Loucy (cell line): ENCODE results near the gene APBB2.

ENCODE experiments used
- H2AFZ ChIP-seq: fragments of 200-600 bp; sonication (generic); 2 replicates; pipeline ENCODE4 v1.6.0; 2016; ENCODE audit warnings: antibody characterized with exemption, mild to moderate bottlenecking, low read length, moderate library complexity
- H3F3A ChIP-seq: fragments of 200-600 bp; 2 replicates; pipeline ENCODE4 v1.6.0; 2016; ENCODE audit warnings: antibody characterized with exemption, low read depth, mild to moderate bottlenecking
- H3K27me3 ChIP-seq: fragments of 200-600 bp; sonication (generic); 2 replicates; pipeline ENCODE4 v1.6.1; 2014; ENCODE audit warnings: low read length, mild to moderate bottlenecking; ENCODE audit not compliant: insufficient read depth, poor library complexity, severe bottlenecking
- H3K36me3 ChIP-seq: fragments of 200-600 bp; sonication (generic); 2 replicates; pipeline ENCODE4 v1.6.1; 2016; ENCODE audit warnings: low read length; ENCODE audit not compliant: insufficient read depth
- H3K4me1 ChIP-seq: fragments of 200-600 bp; sonication (generic); 2 replicates; pipeline ENCODE4 v1.5.1; 2014; ENCODE audit warnings: low read length, mild to moderate bottlenecking; ENCODE audit not compliant: insufficient read depth, poor library complexity, severe bottlenecking
- H3K4me2 ChIP-seq: fragments of 200-600 bp; sonication (generic); 2 replicates; pipeline ENCODE4 v1.6.0; 2014; ENCODE audit warnings: antibody characterized with exemption, low read length, low read depth, mild to moderate bottlenecking; ENCODE audit not compliant: poor library complexity, severe bottlenecking
- H3K4me3 ChIP-seq: fragments of 200-600 bp; sonication (generic); 2 replicates; pipeline ENCODE4 v1.5.1; 2014; ENCODE audit warnings: low read length, mild to moderate bottlenecking, mixed read lengths; ENCODE audit not compliant: poor library complexity, severe bottlenecking
- H3K79me2 ChIP-seq: fragments of 200-600 bp; sonication (generic); 2 replicates; pipeline ENCODE4 v1.6.1; 2014; ENCODE audit warnings: low read length; ENCODE audit not compliant: insufficient read depth
- H3K9ac ChIP-seq: fragments of 200-600 bp; sonication (generic); 2 replicates; pipeline ENCODE4 v1.6.0; 2014; ENCODE audit warnings: mild to moderate bottlenecking, low read depth, low read length, moderate library complexity; ENCODE audit not compliant: poor library complexity, severe bottlenecking
- H3K9me2 ChIP-seq: fragments of 200-600 bp; sonication (generic); replicated peaks from 2 replicates; pipeline ENCODE4 v1.6.1; 2016; ENCODE audit warnings: low read depth, low read length, mixed read lengths
- H3K9me3 ChIP-seq: fragments of 200-600 bp; sonication (generic); 2 replicates; pipeline ENCODE4 v1.6.1; 2014; ENCODE audit warnings: mild to moderate bottlenecking, antibody characterized with exemption, low read length, low read depth; ENCODE audit not compliant: insufficient read depth
- H4K20me1 ChIP-seq: fragments of 200-600 bp; sonication (generic); 2 replicates; pipeline ENCODE4 v1.6.0; 2014; ENCODE audit warnings: antibody characterized with exemption, low read length, mild to moderate bottlenecking; ENCODE audit not compliant: insufficient read depth, poor library complexity, severe bottlenecking
- CTCF ChIP-seq: fragments of 200-600 bp; sonication (generic); conservative IDR thresholded peaks from 2 replicates; pipeline ENCODE4 v1.5.1; 2014; ENCODE audit warnings: mild to moderate bottlenecking, antibody characterized with exemption, low read length
- EZH2phosphoT487 ChIP-seq: fragments of 200-600 bp; IDR thresholded peaks from 2 replicates; pipeline ENCODE4 v1.6.1; 2018; ENCODE audit warnings: antibody characterized with exemption, mild to moderate bottlenecking, moderate library complexity, borderline replicate concordance

Gene APBB2

GRCh38 chr4:41205854-41206460, 8.4 kb downstream of the APBB2 start:
- Histone ChIP-seq H3K9me3 (no peaks in the 10 kb centered on the region), H2AFZ (no peak overlapping the region), H3K27me3 (no peaks in the 10 kb centered on the region), H3K4me1 (no peaks in the 10 kb centered on the region), H3K4me3 (no peak overlapping the region), H3K36me3 (no peaks in the 10 kb centered on the region), H4K20me1 (no peaks in the 10 kb centered on the region), H3F3A (no peaks in the 10 kb centered on the region), H3K79me2 (no peaks in the 10 kb centered on the region), H3K9me2 (no peaks in the 10 kb centered on the region), H3K4me2 (no peak overlapping the region), H3K9ac (no peak overlapping the region)
- TF ChIP-seq EZH2phosphoT487 (no peak), CTCF (no peak)

GRCh38 chr4:41205130-41205529, 9.2 kb downstream of the APBB2 start:
- no peak overlapping the region for H3K4me2 ChIP-seq
- no peaks in the 10 kb centered on the region for H3K27me3 ChIP-seq
- H3K9ac ChIP-seq, result no peak overlapping the region
- no peaks in the 10 kb centered on the region for H3K4me1 ChIP-seq
- no peaks in the 10 kb centered on the region for H4K20me1 ChIP-seq
- H3K36me3 ChIP-seq, result no peaks in the 10 kb centered on the region
- H3K9me3 ChIP-seq, result no peaks in the 10 kb centered on the region
- no peaks in the 10 kb centered on the region for H3K79me2 ChIP-seq
- TF ChIP-seq CTCF (no peak), EZH2phosphoT487 (no peak)
- no peaks in the 10 kb centered on the region for H3K9me2 ChIP-seq
- no peaks in the 10 kb centered on the region for H3F3A ChIP-seq
- no peak overlapping the region for H2AFZ ChIP-seq
- H3K4me3 ChIP-seq, result no peak overlapping the region

GRCh38 chr4:41204400-41204978, 9.9 kb downstream of the APBB2 start:
- no peaks in the 10 kb centered on the region for H3K9me2 ChIP-seq
- no peaks in the 10 kb centered on the region for H4K20me1 ChIP-seq
- H3K36me3 ChIP-seq, result no peaks in the 10 kb centered on the region
- H3K4me2 ChIP-seq, result no peak overlapping the region
- H2AFZ ChIP-seq, result no peak overlapping the region
- no peaks in the 10 kb centered on the region for H3K4me1 ChIP-seq
- H3K27me3 ChIP-seq, result no peaks in the 10 kb centered on the region
- H3K9ac ChIP-seq, result no peak overlapping the region
- H3K9me3 ChIP-seq, result no peaks in the 10 kb centered on the region
- TF ChIP-seq CTCF, result no peak
- TF ChIP-seq EZH2phosphoT487, result no peak
- H3K79me2 ChIP-seq, result no peaks in the 10 kb centered on the region
- H3F3A ChIP-seq, result no peaks in the 10 kb centered on the region
- H3K4me3 ChIP-seq, result no peak overlapping the region
